Fibroblast of mammary gland (primary cell): Measurements from ENCODE around the gene SGCA.

Source experiments
- DNase-seq: peaks from one replicate; pipeline ENCODE4 v3.0.0-alpha.2; 2010; ENCODE audit warnings: low read depth
- H3K4me3 ChIP-seq: 2 replicates; pipeline ENCODE4 v1.5.1; 2011; ENCODE audit warnings: low read depth, mild to moderate bottlenecking, low read length, moderate library complexity; ENCODE audit not compliant: control insufficient read depth
- TF ChIP-seq, protein P1 (sequence below): conservative IDR thresholded peaks from 2 replicates; pipeline ENCODE4 v1.5.1; 2011; ENCODE audit warnings: low read depth, low read length, inconsistent platforms; ENCODE audit not compliant: control insufficient read depth, insufficient read depth

Gene SGCA

DNA sequence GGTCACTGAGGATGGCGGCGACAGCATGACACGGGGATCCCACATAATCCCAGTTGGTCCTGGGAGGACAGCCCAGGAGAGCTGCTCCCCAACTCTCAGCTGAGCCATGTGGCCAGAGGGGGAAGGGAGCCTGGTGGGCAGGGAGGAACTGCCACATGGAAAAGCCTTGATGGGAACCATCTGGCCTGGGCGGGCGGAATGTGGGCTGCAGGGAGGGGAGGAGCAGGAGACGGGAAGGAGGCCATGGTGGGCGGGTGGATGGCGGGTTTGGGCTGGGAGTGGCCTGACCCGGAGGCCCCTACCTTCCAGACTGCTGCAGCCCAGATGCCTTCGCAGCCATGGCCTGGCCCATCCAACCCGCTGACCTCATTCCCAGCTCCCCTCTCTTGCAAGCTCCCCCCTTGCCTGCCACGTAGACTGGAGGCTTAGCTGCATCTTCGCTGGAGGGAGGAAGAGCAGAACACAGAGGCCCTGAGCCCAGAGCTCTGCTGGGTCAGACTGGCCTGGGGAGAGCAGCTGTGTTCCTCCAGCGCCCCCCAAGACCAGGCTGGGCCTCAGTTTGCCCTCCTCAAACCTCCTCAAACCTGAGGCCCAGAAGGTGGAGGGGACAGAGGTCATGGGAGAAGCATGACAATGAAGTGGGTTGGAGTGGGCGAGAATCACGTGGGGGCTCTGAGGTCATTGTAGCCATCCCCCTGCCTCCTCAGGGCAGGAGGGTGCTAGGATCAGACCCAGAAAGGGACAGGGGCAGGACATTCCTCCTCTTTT is 43.9 kb downstream of the SGCA start:
- TF ChIP-seq, protein P1, sequence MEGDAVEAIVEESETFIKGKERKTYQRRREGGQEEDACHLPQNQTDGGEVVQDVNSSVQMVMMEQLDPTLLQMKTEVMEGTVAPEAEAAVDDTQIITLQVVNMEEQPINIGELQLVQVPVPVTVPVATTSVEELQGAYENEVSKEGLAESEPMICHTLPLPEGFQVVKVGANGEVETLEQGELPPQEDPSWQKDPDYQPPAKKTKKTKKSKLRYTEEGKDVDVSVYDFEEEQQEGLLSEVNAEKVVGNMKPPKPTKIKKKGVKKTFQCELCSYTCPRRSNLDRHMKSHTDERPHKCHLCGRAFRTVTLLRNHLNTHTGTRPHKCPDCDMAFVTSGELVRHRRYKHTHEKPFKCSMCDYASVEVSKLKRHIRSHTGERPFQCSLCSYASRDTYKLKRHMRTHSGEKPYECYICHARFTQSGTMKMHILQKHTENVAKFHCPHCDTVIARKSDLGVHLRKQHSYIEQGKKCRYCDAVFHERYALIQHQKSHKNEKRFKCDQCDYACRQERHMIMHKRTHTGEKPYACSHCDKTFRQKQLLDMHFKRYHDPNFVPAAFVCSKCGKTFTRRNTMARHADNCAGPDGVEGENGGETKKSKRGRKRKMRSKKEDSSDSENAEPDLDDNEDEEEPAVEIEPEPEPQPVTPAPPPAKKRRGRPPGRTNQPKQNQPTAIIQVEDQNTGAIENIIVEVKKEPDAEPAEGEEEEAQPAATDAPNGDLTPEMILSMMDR: no peak
- H3K4me3 ChIP-seq: peak overlapping the region; percentile 20
- peak; percentile 100 for DNase-seq

DNA sequence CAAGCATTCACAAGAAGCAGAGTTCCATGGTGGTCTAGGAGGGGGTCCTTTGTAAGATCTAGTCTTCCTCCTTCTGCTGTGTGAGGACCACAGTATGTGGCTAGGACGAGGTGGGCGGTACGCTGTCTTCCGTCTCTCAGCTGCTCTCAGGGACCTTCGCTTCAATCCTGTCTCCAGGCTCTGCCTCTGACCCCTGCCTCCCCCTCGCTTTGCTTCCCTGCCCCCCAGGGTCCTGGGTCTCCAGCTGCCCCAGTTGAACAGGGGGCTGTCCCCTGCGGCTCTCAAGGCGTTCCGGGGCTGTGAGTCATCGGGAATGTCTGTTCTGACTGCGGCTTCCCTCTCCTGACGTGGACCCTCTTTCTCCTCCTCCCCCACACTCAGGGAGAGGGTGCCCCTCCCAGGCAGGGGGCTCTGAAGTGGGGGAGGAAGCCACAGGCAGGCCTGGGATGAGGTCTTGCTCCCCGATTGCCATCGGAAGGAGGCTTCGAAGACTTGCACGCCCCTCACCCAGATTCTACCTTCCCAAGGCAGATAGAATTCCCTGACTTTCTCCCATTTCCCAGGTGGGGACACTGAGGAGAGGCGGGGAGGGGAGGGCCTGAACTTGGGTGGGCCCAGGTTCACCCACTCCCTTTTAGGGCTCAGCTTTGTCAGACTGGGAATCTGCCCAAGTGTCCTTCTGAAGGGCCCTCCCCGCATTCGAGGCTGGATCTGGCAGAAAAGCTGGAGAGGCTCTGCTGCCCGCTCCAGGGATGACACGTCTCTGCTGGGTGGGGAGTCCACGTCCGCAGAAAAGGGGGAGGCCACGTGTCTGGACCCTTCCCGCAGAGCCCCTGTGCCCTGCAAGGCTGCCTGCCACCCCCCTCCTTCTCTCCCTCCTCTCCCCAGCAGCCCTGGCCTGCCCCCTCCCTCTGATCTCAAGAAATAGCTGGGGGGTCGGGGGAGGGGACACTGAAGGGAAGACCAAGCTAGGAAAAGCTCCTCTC is 44.7 kb downstream of the SGCA start:
- TF ChIP-seq, protein P1: no peak
- DNase-seq: peak; percentile 99
- H3K4me3 ChIP-seq: peak overlapping the region; percentile 20

GRCh38 chr17:50211249-50212120 is 45.7 kb downstream of the SGCA start:
- TF ChIP-seq, protein P1: no peak
- H3K4me3 ChIP-seq: no peak overlapping the region
- peak; percentile 75 for DNase-seq

DNA sequence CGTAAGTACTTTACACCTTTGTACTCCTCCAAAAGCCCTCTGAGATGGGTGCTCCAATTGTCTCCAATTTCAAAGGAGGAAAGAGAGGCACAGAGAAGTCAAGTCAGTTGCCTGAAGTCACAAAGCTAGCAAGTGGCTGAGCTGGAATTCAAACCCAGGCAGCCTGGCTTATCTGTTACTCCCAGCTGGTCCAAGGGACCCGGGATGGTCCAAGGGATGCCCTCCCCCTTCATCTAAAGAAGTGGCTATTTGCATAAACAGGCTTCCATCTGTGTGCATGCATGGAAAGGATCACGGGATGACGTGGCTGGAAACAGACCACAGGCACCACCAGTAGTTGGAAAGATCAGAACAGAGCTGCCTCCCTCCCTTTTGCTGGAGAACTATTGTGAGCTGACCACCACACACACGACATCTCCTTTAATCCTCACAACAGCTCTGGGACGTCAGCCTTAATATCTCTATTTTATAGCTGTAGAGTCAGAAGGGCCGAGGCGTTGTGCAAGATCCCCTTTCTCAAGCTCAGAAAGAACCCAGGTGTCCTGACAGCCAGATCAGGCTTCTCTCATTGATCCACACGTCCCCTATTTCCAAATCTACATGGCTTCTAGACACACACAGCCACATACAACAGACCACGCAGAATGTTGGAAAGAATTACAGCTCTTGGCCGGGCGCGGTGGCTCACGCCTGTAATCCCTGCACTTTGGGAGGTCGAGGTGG is 46.5 kb downstream of the SGCA start:
- peak; percentile 95 for DNase-seq
- H3K4me3 ChIP-seq: no peak overlapping the region
- TF ChIP-seq, protein P1: no peak

DNA sequence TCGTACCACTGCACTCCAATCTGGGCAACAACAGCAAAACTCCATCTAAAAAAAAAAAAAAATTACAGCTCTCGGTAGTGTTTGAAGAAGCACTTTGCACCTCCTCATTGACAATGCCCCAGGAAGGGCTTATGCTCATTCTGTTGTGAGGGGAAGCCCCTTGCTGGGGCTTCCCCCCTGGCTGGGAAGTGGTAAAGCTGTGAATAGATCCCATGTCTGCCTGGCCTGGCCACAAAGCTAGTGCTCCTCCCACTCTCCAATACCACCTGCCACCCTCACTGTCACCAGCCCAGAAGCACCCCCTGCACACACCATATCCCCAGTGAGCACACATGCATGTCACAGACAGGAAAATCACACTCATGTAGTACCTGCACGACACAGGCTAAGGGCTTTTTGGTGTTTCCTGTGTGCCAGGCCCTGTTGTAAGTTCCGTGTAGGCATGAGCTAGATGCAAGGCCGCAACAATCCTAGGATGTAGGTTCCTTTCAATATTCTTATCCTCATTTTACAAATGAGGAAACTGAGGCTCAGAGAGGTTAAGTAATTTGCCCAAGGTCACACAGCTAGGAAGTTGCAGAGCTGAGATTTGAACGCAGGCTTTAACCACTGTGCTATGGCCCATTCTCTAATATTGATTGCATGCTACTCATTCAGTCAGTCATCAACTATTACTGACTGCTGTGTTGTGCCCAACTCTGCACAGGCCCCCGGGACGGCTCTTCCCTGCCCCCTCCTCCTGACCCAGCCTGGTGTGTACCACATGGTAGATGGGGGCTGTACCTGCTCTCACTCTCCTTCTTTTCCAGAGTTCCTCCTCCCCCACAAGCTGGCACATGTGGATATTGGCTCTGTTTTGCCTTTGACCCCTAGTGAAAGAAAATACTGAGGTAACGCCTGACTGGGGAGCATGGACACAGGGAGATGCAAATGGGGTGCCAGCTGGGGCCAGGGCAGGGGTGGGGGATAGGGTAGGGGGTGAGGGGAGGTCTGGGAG is 47.5 kb downstream of the SGCA start:
- peak; percentile 33 for DNase-seq
- TF ChIP-seq, protein P1: no peak
- no peak overlapping the region for H3K4me3 ChIP-seq
